K562 (cell line): ENCODE results near the gene SPAG17. TPM values are rescaled to one million over a fixed set of nuclear protein-coding genes. Genes with fewer than 3 reads are reported as not detected.

Experiments
- AFF4 ChIP-seq: sonication (generic); formaldehyde crosslinking; IDR thresholded peaks from 2 replicates; pipeline ENCODE4 v1.8.0; 2023; ENCODE audit warnings: mild to moderate bottlenecking, missing genetic modification reagents
- CCAR2 ChIP-seq: fragments of 200-400 bp; formaldehyde crosslinking; IDR thresholded peaks from 2 replicates; pipeline ENCODE4 v1.6.1; 2017; ENCODE audit warnings: mild to moderate bottlenecking, low read depth, low read length
- CEBPB ChIP-seq: fragments of 450-650 bp; IDR thresholded peaks from 2 replicates; pipeline ENCODE4 v1.6.1; 2016; ENCODE audit warnings: missing genetic modification characterization, missing compliant biosample characterization
- MNT ChIP-seq, 2 experiments: fragments of 450-650 bp; conservative IDR thresholded peaks; 2 replicates each; pipeline ENCODE4 v1.6.1; 2017; ENCODE audit warnings: mild to moderate bottlenecking in 2 of 2, moderate library complexity in 2 of 2
- MYBL2 ChIP-seq, 2 experiments: fragments of 450-650 bp in 1 of 2; sonication (generic) in 1 of 2; formaldehyde crosslinking in 1 of 2; IDR thresholded peaks; 2 replicates each; pipeline versions ENCODE4 v1.6.1 to v1.8.1; 2017 to 2022; ENCODE audit warnings: borderline replicate concordance in 1 of 2, inconsistent platforms in 1 of 2, low read depth in 1 of 2, mild to moderate bottlenecking in 1 of 2, missing genetic modification reagents in 1 of 2, moderate library complexity in 1 of 2
- SAP30 ChIP-seq: fragments of 200-600 bp; sonication (generic); IDR thresholded peaks from 2 replicates; pipeline ENCODE4 v1.6.1; 2012; ENCODE audit warnings: borderline replicate concordance, low read depth, mild to moderate bottlenecking, moderate library complexity, low read length, control low read depth, inconsistent platforms; ENCODE audit not compliant: insufficient read depth, poor library complexity, severe bottlenecking
- SP2 ChIP-seq: IDR thresholded peaks from 2 replicates; pipeline ENCODE4 v1.6.1; 2011; ENCODE audit warnings: mild to moderate bottlenecking, low read depth, low read length, moderate library complexity; ENCODE audit not compliant: poor library complexity, severe bottlenecking; ENCODE audit errors: extremely low read depth
- STAG1 ChIP-seq: sonication (generic); formaldehyde crosslinking; IDR thresholded peaks from 2 replicates; pipeline ENCODE4 v1.5.0; 2020; ENCODE audit warnings: missing genetic modification reagents, borderline replicate concordance
- TFAM ChIP-seq: fragments of 250-450 bp; sonication (Bioruptor Pico); conservative IDR thresholded peaks from 2 replicates; pipeline ENCODE4 v1.5.0; 2021; ENCODE audit warnings: mild to moderate bottlenecking, moderate library complexity
- ZKSCAN8 ChIP-seq: fragments of 200-800 bp; sonication (Bioruptor generic); IDR thresholded peaks from 2 replicates; pipeline ENCODE4 v1.6.1; 2016; ENCODE audit warnings: missing genetic modification characterization, missing compliant biosample characterization
- ZNF274 ChIP-seq: IDR thresholded peaks from 2 replicates; pipeline ENCODE4 v1.6.1; 2011; ENCODE audit warnings: low read depth, mild to moderate bottlenecking, low read length, moderate library complexity, borderline replicate concordance
- polyA plus RNA-seq, 8 experiments: library from polyadenylated mRNA; depleted of rRNA in 4 of 8; stranded (reverse) in 5 of 8; unstranded in 3 of 8; fragments of >200 nt; fragmentation: Nextera tagmentation in 2 of 8; fragmentation: Illumina TruSeq in 1 of 8; extraction: Ambion mirVana in 2 of 8; extraction: Trizol in 1 of 8; gene quantifications; 2 replicates each; pipeline versions ENCODE4 v1.2.1 to v1.2.3, GENCODE V29; 2011 to 2014; ENCODE audit warnings: inconsistent platforms in 1 of 8, missing spikeins in 1 of 8
- total RNA-seq, 7 experiments: library from RNA; depleted of rRNA in 6 of 7; stranded (reverse); fragments of >200 nt in 6 of 7; fragmentation: Illumina TruSeq in 2 of 7; extraction: Trizol in 2 of 7; gene quantifications; 2 replicates each; pipeline versions ENCODE4 v1.2.1 to v1.2.3, GENCODE V29; 2011 to 2021; ENCODE audit warnings: low replicate concordance in 1 of 7
- TF ChIP-seq, protein P1 (sequence below): fragments of 450-650 bp; formaldehyde crosslinking; IDR thresholded peaks from 2 replicates; pipeline ENCODE4 v1.4.0; 2020; ENCODE audit warnings: mild to moderate bottlenecking, mixed read lengths
- TF ChIP-seq, protein P2 (sequence below): fragments of 450-650 bp; formaldehyde crosslinking; IDR thresholded peaks from 2 replicates; pipeline ENCODE4 v1.4.0; 2022; ENCODE audit warnings: mild to moderate bottlenecking, moderate library complexity
- TF ChIP-seq, protein P3 (sequence below), 2 experiments: fragments of 450-650 bp; IDR thresholded peaks; 2 replicates each; pipeline ENCODE4 v1.6.1; 2018; ENCODE audit warnings: mild to moderate bottlenecking in 2 of 2, low read depth in 1 of 2; ENCODE audit not compliant: partially characterized antibody in 2 of 2

Gene SPAG17
- total and polyA plus RNA-seq, 9 of the 15 experiments (the other 6 are each of a cell fraction or from before 2014, with no cell fraction given): 0.07 to 2.1 (median 1.5) TPM

- TF ChIP-seq, protein P1, sequence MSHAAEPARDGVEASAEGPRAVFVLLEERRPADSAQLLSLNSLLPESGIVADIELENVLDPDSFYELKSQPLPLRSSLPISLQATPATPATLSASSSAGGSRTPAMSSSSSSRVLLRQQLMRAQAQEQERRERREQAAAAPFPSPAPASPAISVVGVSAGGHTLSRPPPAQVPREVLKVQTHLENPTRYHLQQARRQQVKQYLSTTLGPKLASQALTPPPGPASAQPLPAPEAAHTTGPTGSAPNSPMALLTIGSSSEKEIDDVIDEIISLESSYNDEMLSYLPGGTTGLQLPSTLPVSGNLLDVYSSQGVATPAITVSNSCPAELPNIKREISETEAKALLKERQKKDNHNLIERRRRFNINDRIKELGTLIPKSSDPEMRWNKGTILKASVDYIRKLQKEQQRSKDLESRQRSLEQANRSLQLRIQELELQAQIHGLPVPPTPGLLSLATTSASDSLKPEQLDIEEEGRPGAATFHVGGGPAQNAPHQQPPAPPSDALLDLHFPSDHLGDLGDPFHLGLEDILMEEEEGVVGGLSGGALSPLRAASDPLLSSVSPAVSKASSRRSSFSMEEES: no peak
- TF ChIP-seq CEBPB (no peak), STAG1 (no peak), MYBL2 (IDR thresholded peaks at IDR 0.05; ENCODE audit: low read depth) (no peak), MYBL2 (CRISPR knock-in tag; IDR thresholded peaks at IDR 0.05; ENCODE audit: borderline replicate concordance) (no peak), ZKSCAN8 (CRISPR knock-in tag) (no peak), TFAM (CRISPR knock-in tag) (no peak), ZNF274 (no peak), CCAR2 (no peak), AFF4 (CRISPR knock-in tag) (no peak), MNT (conservative IDR thresholded peaks at IDR 0.05) (no peak), SAP30 (no peak), SP2 (no peak)
- TF ChIP-seq, protein P2, sequence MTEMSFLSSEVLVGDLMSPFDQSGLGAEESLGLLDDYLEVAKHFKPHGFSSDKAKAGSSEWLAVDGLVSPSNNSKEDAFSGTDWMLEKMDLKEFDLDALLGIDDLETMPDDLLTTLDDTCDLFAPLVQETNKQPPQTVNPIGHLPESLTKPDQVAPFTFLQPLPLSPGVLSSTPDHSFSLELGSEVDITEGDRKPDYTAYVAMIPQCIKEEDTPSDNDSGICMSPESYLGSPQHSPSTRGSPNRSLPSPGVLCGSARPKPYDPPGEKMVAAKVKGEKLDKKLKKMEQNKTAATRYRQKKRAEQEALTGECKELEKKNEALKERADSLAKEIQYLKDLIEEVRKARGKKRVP (CRISPR knock-in tag): no peak
- TF ChIP-seq, protein P3, sequence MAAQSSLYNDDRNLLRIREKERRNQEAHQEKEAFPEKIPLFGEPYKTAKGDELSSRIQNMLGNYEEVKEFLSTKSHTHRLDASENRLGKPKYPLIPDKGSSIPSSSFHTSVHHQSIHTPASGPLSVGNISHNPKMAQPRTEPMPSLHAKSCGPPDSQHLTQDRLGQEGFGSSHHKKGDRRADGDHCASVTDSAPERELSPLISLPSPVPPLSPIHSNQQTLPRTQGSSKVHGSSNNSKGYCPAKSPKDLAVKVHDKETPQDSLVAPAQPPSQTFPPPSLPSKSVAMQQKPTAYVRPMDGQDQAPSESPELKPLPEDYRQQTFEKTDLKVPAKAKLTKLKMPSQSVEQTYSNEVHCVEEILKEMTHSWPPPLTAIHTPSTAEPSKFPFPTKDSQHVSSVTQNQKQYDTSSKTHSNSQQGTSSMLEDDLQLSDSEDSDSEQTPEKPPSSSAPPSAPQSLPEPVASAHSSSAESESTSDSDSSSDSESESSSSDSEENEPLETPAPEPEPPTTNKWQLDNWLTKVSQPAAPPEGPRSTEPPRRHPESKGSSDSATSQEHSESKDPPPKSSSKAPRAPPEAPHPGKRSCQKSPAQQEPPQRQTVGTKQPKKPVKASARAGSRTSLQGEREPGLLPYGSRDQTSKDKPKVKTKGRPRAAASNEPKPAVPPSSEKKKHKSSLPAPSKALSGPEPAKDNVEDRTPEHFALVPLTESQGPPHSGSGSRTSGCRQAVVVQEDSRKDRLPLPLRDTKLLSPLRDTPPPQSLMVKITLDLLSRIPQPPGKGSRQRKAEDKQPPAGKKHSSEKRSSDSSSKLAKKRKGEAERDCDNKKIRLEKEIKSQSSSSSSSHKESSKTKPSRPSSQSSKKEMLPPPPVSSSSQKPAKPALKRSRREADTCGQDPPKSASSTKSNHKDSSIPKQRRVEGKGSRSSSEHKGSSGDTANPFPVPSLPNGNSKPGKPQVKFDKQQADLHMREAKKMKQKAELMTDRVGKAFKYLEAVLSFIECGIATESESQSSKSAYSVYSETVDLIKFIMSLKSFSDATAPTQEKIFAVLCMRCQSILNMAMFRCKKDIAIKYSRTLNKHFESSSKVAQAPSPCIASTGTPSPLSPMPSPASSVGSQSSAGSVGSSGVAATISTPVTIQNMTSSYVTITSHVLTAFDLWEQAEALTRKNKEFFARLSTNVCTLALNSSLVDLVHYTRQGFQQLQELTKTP (IDR thresholded peaks at IDR 0.05; ENCODE audit: low read depth in 1 of 2, partially characterized antibody in 2 of 2): no peak
Measured at GRCh38 chr1:118184739-118185083, 317 bp downstream of the SPAG17 start (continued).
